NCI-H2196 (cell line): ENCODE data around the gene IL36RN.

ENCODE experiments used
- DNase-seq: peaks from one replicate; lab custom pipeline; 2025; ENCODE audit not compliant: unreplicated experiment; lab: John Stamatoyannopoulos, UW

The IL36RN gene

GRCh38 chr2:113046465-113046864, 12.5 kb upstream of the IL36RN start:
- no peak for DNase-seq

GRCh38 chr2:113050921-113051895, 7.8 kb upstream of the IL36RN start:
- no peak for DNase-seq

GRCh38 chr2:113052396-113052917, 6.5 kb upstream of the IL36RN start, which contains the start of gene IL36B:
TSS of gene IL36B (minus strand) at chr2:113052867.
- no peak for DNase-seq

GRCh38 chr2:113053666-113054065, 5.3 kb upstream of the IL36RN start:
- DNase-seq: no peak

GRCh38 chr2:113054066-113054465, 4.9 kb upstream of the IL36RN start:
- no peak for DNase-seq

- DNase-seq: no peak
Observed at GRCh38 chr2:113056521-113056920, 2.5 kb upstream of the IL36RN start.

- DNase-seq: no peak
Observed at GRCh38 chr2:113057117-113057516, 1.9 kb upstream of the IL36RN start.

GRCh38 chr2:113058411-113058994, 495 bp upstream of the IL36RN start:
- DNase-seq: no peak

GRCh38 chr2:113060396-113060795, 1.4 kb downstream of the IL36RN start:
- DNase-seq: no peak

- DNase-seq: no peak
Observed at GRCh38 chr2:113060796-113061195, 1.8 kb downstream of the IL36RN start.

- DNase-seq: no peak
Observed at GRCh38 chr2:113061241-113061640, 2.2 kb downstream of the IL36RN start.

- DNase-seq: no peak
Observed at GRCh38 chr2:113061896-113062770, 3.1 kb downstream of the IL36RN start.

- no peak for DNase-seq
Observed at GRCh38 chr2:113064281-113064680, 5.3 kb downstream of the IL36RN start.

GRCh38 chr2:113064898-113065297, 5.9 kb downstream of the IL36RN start:
- DNase-seq: no peak

- no peak for DNase-seq
Observed at GRCh38 chr2:113067681-113068080, 8.7 kb downstream of the IL36RN start, which contains the start of gene IL1F10. TSS of gene IL1F10 (plus strand) at chr2:113067970. CDS start at chr2:113072739, 4,769 bp downstream.

- no peak for DNase-seq
Observed at GRCh38 chr2:113068249-113068648, 9.3 kb downstream of the IL36RN start.

GRCh38 chr2:113068706-113069485, 9.9 kb downstream of the IL36RN start:
- no peak for DNase-seq

GRCh38 chr2:113069676-113070605, 10.9 kb downstream of the IL36RN start:
- no peak for DNase-seq

GRCh38 chr2:113070606-113070975, 11.6 kb downstream of the IL36RN start:
- no peak for DNase-seq
